EH (cell line): ENCODE measurements around the gene EEPD1.

Experiments
- DNase-seq: peaks from one replicate; pipeline ENCODE4 v3.0.0-alpha.2; 2015; ENCODE audit warnings: low read depth

Gene EEPD1

DNA sequence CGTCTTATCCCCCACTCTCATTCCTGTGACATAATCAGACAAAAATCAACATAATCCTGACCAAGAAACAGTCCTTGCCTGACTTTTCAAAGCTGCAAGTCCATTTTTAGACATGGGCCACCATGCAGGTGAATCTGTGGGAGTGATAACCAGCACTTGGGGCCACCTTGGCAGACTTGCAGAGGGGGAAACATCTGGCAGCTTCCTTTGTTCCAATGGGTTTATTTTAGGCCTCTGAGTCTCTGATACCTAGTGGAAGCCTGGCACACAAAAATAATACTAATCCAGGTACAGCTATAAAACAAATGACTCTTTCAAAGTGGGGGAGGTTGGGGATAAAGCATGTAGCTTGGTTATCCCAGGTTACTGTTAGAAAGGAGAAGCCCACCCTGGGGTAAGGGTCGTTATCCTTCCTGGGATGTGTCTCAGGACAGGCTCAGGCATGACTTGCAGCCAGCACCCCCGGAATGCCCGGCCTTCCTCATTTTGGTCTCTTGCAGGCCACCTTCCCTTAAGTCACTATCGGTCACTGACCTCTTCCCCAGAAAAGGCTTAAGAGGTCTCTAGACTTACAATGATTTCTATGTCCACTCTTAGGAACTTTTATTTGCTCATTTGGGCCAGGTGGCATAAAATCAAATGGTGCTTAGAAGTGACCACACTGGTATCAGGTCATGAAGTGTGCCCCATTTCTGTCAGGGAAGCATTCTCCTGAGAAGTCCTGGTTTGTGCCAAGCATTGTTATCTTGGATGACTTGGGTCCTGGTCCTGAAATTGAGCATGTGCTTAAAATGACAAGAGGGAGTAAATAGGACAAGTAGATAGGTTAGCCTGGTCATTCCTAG lies 37.6 kb downstream of the EEPD1 start:
- no peak for DNase-seq

- no peak for DNase-seq
Measured at GRCh38 chr7:36191292-36191920, 38.4 kb downstream of the EEPD1 start.

DNA sequence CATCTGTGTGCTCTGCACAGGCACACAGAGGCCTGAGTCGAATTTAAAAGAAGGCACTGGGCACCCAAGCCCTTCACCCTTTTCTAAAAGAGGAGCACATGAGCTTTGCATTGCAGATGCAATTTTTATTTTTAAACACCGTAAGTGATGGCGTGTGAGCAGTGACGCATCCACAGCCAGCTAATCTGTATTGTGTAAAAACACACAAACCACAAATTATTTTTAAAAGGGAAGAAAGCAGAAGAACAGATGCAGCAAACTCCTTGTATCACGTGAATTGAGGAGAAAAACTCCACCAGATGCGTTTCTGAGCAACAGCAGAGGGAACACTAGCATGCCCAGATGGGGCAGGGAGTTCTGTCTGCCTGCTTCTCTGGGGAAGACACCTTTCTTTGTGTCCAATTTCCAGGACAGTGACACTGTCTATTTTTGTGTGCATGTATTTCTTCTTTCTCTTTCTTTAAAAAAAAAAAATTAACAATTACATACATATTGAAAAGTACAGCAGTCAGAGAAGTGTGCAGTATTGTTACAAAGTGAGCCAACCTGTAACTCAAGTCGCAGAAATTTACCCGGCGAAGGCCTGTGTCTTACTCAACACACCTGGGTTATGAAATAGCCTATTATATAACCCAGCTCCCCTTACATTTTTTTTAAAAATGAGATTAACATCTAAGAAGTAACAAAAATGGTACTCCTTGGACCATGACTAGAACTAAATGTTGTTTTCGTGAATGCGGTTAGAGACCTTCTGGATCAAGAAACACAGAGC lies 39.2 kb downstream of the EEPD1 start:
- DNase-seq = peak; percentile 88

- no peak for DNase-seq
Measured at GRCh38 chr7:36192877-36193276, 39.8 kb downstream of the EEPD1 start.

- peak; percentile 58 for DNase-seq
Measured at GRCh38 chr7:36198854-36199266, 45.8 kb downstream of the EEPD1 start.

GRCh38 chr7:36199329-36199728 lies 46.3 kb downstream of the EEPD1 start:
- no peak for DNase-seq

- no peak for DNase-seq
Measured at GRCh38 chr7:36201122-36201723, 48.2 kb downstream of the EEPD1 start.

- DNase-seq = peak; percentile 32
Measured at GRCh38 chr7:36202398-36202797, 49.3 kb downstream of the EEPD1 start.

DNA sequence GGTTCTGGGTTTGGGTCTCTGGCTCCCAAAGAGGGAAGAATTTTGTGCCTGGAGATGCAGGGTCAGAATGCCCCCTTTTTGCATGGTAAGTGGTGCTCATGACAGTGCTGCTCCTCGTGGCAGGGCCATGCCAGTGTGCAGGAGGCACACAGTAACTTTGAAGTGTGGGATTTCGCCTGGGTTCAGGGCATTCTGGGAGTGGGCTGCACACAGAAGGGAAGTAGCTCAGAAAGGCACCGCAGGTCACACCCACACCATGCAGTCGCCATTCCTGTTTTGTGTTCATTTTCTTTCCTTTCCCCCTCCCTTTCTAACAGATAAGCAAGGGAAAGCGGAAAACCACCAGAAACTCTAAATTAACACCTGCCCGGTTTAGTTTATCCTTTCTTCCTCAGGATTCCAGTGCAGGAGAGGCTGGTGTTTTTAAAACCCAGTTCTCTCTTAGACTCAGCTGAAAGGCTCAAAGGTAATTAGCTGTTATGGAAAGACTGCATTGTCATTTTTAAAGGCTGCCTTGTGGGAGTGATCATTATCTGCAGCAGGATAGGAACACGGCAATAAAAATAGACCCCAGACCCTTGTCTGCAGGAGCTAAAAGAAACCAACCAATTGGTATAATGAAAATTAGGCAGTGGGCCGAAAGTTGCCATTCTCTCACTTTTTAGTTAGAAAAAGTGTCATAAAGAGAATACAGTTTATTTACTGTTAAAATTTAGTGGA lies 50.2 kb downstream of the EEPD1 start:
- no peak for DNase-seq

DNA sequence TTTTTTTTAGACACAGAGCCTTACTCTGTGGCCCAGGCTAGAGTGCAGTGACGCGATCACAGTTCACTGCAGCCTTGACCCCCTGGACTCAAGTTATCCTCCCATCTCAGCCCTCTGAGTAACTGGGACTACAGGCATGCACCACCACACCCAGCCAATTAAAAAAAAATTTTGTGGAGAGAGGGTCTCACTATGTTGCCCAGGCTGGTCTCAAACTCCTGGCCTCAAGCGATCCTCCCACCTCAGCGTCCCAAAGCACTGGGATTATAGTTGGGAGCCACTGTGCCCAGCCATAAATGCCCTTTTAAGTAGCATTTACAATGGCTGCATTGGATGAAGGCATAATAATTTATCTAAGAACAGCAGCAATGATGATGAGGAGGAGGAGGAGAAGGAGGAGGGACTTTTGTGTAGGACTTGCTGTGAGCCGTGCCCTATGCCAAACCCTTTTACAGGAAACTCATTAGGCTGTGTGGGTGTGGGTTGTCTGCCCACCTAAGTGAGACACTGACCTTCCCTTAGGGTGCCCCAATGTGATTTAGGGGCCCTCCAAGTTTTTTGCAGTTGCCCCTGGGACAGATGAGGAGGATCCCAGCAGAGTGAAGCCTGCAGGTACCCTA lies 51.1 kb downstream of the EEPD1 start:
- no peak for DNase-seq

DNA sequence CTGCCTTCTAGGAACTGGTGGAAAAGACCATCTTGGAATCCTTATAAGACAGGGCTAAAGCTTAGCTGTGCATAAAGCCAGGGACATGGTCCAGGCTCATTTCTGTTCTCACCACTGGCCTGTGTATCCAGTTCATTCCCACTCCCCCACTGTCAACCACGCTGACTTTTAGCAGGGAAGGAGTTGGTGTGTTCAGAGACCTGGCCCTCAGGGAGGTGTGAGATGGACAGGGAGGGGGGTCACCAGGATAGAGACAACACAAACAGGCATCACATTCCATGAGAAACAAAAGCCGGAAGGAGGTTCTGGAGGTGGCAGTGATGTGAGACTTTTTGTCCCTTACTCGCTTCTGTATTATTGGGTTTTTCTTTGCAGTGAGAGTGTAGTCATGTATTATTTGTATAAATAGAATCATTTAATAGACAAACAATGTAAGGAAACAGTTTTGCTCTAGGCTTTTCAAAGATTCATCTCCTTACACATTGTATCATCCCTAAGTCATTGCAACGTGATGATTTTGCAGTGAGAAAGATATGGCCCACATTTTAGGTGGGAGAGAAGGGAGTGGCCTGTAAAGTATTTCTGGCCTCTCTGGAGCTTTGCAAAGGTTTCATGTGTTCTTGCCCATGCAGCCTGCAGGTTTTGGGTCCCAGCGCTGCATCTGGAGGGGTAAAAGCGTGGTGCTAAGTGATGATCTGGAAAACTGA lies 52.0 kb downstream of the EEPD1 start:
- DNase-seq = no peak

- DNase-seq = no peak
Measured at GRCh38 chr7:36205803-36206202, 52.7 kb downstream of the EEPD1 start.

DNA sequence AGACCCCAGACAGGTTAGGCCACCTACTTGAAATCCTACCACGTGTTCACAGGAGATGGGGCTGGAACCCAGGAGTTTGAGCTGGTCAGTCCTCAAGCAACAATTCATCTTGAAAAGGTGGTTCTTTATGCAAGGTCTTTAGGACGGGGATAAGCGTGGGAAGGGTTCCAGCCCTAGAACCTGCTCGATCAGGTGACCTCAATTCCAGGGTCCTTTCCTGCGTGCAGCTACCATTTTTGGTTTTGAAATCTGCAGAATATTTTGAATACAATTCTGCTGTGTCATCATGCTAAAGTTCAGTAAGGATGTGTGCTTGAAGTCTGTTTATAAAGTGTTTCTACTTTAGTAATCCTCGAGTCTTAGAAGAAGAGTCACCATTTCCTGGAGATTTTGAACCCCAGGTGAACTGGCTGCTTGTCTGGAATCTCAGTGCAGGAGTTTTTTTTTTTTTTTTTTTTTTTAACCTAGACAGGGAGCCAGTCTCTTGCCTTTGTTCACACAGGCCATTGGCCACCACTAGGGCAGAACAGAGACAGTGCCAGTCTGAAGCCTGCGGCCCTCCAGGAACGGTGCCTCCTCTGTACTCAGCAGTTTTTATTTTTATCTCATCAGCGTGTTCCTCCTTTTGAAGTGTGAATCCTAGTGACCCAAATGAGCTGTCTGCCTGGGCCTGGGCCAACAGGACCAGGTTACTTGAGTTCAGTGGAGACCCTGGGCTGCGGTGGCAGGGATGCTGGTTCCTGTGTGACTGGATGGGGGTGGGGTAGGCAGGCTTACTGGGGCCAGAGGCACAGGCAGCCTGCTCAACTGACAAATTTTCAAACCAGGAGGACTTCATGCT lies 54.6 kb downstream of the EEPD1 start:
- peak; percentile 88 for DNase-seq

- DNase-seq = peak; percentile 31
Measured at GRCh38 chr7:36208426-36208825, 55.4 kb downstream of the EEPD1 start.

DNA sequence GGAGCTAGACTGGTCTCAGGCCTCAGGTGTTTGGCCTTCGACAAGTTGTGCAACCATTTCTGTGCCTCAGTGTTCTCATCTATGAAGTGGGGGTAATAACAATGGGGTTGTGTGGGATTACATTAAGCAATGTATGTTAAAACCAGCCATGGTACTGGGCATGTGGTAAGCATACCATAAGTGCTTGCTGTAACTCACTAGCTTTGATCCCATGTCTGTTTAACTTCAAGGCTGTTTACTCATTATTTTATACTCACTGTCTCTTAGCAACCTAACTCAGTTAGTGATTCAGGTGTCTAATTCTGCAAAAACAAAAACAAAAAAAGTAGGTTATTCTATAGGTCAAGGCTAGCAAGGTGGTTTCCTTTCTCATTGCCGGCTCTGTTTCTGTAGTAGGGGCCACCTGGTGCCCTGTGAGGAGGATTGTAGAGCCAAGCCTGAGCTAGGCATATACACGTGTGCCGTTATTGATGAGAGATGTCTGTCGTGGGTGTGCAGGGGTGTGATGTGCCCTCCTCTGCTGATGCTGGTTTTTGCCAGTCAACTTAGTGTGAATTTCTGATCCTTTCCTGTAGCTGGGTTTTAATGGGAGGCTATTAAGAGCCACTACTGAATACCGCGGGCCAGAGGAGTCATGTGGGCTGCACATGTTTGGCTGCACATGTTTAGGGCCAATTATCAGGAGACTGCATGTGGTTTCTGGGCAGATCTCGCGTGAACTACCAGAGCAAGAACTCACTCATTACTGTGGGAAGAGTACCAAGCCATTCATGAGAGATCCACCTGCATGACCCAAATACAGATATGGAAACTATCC lies 56.2 kb downstream of the EEPD1 start:
- no peak for DNase-seq

DNA sequence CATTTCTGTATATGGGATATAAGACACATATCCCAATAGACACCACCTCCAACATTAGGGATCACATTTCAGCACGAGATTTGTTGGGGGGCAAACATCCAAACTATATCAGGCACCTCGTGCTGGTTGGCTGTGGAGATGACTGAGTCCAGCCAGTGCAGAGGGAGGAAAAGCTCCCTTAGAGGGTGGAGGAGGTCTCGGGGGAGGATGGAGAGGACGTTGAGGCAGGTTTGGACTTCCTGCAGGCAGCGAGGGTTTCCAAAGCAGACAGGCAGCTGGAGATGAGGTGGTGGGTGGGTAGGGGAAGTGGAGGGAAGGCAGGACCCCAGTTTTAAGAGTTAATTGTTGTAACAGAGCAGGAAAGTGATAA lies 56.7 kb downstream of the EEPD1 start:
- DNase-seq = no peak

DNA sequence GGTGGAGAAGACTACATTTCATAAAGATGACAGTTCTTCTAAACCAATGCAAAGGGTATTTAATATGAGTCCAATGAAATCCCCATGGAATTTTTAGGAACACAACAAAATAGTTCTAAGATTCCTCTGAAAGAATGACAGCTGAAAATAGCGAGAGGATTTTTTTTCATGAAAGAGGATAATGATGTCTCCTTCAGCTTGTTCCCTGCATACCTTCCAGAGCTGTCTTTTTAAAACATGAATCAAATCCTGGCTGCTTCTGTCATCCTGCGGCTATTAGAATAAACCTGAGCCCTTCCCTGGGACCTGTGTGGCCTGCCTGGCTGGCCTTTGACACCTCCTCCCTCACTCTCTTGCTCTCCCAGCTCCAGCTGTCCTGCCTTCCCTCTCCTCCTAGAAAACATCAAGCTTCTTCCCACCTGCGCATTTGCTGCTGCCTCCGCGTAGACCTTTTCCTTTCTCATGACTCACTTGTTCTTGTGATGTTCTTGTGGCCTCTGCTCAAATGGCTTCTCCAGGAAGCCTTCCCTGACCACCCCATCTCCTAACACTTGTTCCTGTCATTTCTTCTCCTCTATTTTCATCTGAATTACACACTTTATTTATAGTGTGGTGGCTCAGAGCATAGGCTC lies 57.4 kb downstream of the EEPD1 start:
- DNase-seq = peak; percentile 32
